WTC11 (cell line): ENCODE data around the gene HS1BP3.
A peak's percentile ranks its signal among the peaks of the same experiment; 100 is the strongest.

Experiments used
- CTCF ChIP-seq: fragments of 200-600 bp; IDR thresholded peaks from 2 replicates; pipeline ENCODE4 v1.8.0; 2022; ENCODE audit warnings: antibody characterized with exemption
- E2F4 ChIP-seq: sonication (generic); formaldehyde crosslinking; IDR thresholded peaks from 2 replicates; pipeline ENCODE4 v1.8.1; 2022; ENCODE audit warnings: low read depth, mild to moderate bottlenecking, moderate library complexity, missing genetic modification reagents, borderline replicate concordance
- ETV6 ChIP-seq: sonication (generic); formaldehyde crosslinking; IDR thresholded peaks from 2 replicates; pipeline ENCODE4 v1.8.1; 2022; ENCODE audit warnings: mild to moderate bottlenecking, missing genetic modification reagents
- FOXJ3 ChIP-seq: sonication (generic); formaldehyde crosslinking; IDR thresholded peaks from 2 replicates; pipeline ENCODE4 v1.9.0; 2021; ENCODE audit warnings: missing genetic modification reagents, mild to moderate bottlenecking, borderline replicate concordance
- SP1 ChIP-seq: sonication (generic); formaldehyde crosslinking; conservative IDR thresholded peaks from 2 replicates; pipeline ENCODE4 v1.8.1; 2022; ENCODE audit warnings: missing genetic modification reagents
- USF2 ChIP-seq: sonication (generic); formaldehyde crosslinking; IDR thresholded peaks from 2 replicates; pipeline ENCODE4 v1.8.1; 2023; ENCODE audit warnings: mild to moderate bottlenecking, missing genetic modification reagents, moderate library complexity
- ZNF138 ChIP-seq: sonication (generic); formaldehyde crosslinking; conservative IDR thresholded peaks from 2 replicates; pipeline ENCODE4 v1.8.1; 2022; ENCODE audit warnings: mild to moderate bottlenecking, moderate library complexity, missing genetic modification reagents
- TF ChIP-seq, protein P1 (sequence below): sonication (generic); formaldehyde crosslinking; IDR thresholded peaks from 2 replicates; pipeline ENCODE4 v1.8.1; 2022; ENCODE audit warnings: mild to moderate bottlenecking, missing genetic modification reagents, moderate library complexity, borderline replicate concordance
- TF ChIP-seq, protein P2 (sequence below): sonication (generic); formaldehyde crosslinking; IDR thresholded peaks from 2 replicates; pipeline ENCODE4 v1.8.0; 2023; ENCODE audit warnings: mild to moderate bottlenecking, missing genetic modification reagents
- TF ChIP-seq, protein P3 (sequence below): sonication (generic); formaldehyde crosslinking; IDR thresholded peaks from 2 replicates; pipeline ENCODE4 v1.8.0; 2022; ENCODE audit warnings: mild to moderate bottlenecking, missing genetic modification reagents
- TF ChIP-seq, protein P4 (sequence below): sonication (generic); formaldehyde crosslinking; IDR thresholded peaks from 2 replicates; pipeline ENCODE4 v1.8.1; 2023; ENCODE audit warnings: mild to moderate bottlenecking, missing genetic modification reagents, moderate library complexity

DNA sequence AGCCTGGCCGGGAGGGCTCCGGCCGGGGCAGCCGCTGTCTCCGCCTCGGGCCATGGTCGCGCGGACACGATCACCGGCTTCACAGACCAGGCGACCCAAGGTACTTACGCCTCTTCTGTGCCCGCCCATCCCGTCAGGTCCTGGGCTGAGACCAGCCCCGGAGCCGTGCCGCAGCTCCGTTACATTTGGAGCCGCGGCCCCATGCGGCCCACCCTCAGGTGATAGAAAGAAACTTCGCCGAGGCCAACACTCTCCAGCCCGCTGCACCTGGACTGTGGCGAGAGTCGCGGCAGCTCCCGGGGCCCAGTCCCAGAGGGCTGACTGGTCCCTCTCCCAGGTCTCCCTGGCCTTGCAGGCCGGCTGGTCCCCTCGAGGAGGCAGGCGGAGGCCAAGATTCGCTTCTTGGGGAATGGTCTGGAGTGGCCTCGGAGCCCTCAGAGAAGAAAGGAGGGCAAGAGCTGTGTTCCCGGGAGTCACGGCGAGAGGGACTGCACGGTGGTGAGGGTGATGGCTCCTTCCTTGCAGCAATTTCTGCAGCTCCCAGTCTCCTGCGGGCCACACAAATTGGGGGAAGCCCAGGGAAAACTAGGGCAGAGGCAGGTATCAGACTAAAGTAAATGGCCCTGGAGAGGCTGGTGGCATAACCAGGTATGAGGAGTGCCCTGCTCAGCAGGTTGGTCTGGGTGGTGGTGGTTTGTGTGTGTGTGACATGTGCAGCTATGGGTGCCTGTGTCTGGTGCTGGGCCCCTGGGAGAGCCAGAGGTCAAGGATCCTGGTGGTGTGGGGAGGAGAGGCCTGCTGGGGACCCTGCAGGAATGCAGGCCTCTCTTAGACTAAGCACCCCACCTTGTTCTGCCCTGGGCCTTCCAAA is 16.9 kb upstream of the HS1BP3 start:
- TF ChIP-seq ETV6 (CRISPR knock-in tag), result no peak
- no peak for TF ChIP-seq CTCF
- no peak for TF ChIP-seq ZNF138 (CRISPR knock-in tag)
- TF ChIP-seq E2F4 (CRISPR knock-in tag), result no peak
- no peak for TF ChIP-seq SP1
- TF ChIP-seq, protein P1, sequence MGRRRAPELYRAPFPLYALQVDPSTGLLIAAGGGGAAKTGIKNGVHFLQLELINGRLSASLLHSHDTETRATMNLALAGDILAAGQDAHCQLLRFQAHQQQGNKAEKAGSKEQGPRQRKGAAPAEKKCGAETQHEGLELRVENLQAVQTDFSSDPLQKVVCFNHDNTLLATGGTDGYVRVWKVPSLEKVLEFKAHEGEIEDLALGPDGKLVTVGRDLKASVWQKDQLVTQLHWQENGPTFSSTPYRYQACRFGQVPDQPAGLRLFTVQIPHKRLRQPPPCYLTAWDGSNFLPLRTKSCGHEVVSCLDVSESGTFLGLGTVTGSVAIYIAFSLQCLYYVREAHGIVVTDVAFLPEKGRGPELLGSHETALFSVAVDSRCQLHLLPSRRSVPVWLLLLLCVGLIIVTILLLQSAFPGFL (CRISPR knock-in tag), result no peak
- TF ChIP-seq USF2, result no peak
- TF ChIP-seq, protein P2, sequence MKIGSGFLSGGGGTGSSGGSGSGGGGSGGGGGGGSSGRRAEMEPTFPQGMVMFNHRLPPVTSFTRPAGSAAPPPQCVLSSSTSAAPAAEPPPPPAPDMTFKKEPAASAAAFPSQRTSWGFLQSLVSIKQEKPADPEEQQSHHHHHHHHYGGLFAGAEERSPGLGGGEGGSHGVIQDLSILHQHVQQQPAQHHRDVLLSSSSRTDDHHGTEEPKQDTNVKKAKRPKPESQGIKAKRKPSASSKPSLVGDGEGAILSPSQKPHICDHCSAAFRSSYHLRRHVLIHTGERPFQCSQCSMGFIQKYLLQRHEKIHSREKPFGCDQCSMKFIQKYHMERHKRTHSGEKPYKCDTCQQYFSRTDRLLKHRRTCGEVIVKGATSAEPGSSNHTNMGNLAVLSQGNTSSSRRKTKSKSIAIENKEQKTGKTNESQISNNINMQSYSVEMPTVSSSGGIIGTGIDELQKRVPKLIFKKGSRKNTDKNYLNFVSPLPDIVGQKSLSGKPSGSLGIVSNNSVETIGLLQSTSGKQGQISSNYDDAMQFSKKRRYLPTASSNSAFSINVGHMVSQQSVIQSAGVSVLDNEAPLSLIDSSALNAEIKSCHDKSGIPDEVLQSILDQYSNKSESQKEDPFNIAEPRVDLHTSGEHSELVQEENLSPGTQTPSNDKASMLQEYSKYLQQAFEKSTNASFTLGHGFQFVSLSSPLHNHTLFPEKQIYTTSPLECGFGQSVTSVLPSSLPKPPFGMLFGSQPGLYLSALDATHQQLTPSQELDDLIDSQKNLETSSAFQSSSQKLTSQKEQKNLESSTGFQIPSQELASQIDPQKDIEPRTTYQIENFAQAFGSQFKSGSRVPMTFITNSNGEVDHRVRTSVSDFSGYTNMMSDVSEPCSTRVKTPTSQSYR (CRISPR knock-in tag), result no peak
- TF ChIP-seq, protein P3, sequence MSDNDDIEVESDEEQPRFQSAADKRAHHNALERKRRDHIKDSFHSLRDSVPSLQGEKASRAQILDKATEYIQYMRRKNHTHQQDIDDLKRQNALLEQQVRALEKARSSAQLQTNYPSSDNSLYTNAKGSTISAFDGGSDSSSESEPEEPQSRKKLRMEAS, result 0 out of 2 replicates have a peak, but pooled peaks have one; percentile 36
- TF ChIP-seq, protein P4, sequence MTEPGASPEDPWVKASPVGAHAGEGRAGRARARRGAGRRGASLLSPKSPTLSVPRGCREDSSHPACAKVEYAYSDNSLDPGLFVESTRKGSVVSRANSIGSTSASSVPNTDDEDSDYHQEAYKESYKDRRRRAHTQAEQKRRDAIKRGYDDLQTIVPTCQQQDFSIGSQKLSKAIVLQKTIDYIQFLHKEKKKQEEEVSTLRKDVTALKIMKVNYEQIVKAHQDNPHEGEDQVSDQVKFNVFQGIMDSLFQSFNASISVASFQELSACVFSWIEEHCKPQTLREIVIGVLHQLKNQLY, result no peak
- TF ChIP-seq FOXJ3 (CRISPR knock-in tag), result no peak
